AG04450 (cell line): ENCODE data around the gene KRTAP26-1. TPM values are rescaled to one million over a fixed set of nuclear protein-coding genes. Genes with fewer than 3 reads are reported as not detected.

ENCODE experiments used
- CTCF ChIA-PET: fragments of 300-600, 350-600 bp; formaldehyde crosslinking; extraction: SDS; loops from one replicate; lab custom pipeline; 2022; ENCODE audit warnings: antibody characterized with exemption, inconsistent platforms; lab: Charles Lee
- POLR2A ChIA-PET: fragments of 350-600 bp; formaldehyde crosslinking; extraction: SDS; loops from one replicate; lab custom pipeline; 2021; ENCODE audit warnings: antibody characterized with exemption, inconsistent platforms; lab: Yijun Ruan, JAX
- DNase-seq: peaks from one replicate; pipeline ENCODE4 v3.0.0-alpha.2; 2011; ENCODE audit warnings: low read depth, low spot score
- H3K27ac ChIP-seq: one replicate; pipeline ENCODE4 v1.5.1; 2012; ENCODE audit warnings: low read depth, low read length, control low read depth
- H3K27me3 ChIP-seq: one replicate; pipeline ENCODE4 v1.6.0; 2012; ENCODE audit warnings: low read length; ENCODE audit not compliant: control insufficient read depth, insufficient read depth
- H3K4me3 ChIP-seq: 2 replicates; pipeline ENCODE4 v1.5.1; 2011; ENCODE audit warnings: mild to moderate bottlenecking, low read depth, low read length, control low read depth
- H3K9me3 ChIP-seq: 2 replicates; pipeline ENCODE4 v1.5.1; 2012; ENCODE audit warnings: low read length; ENCODE audit not compliant: control insufficient read depth, insufficient read depth
- CTCF ChIP-seq: IDR thresholded peaks from 2 replicates; pipeline ENCODE4 v1.5.1; 2011; ENCODE audit warnings: low read depth, low read length, control low read depth, inconsistent platforms
- polyA plus RNA-seq: library from polyadenylated mRNA; depleted of rRNA; stranded (reverse); fragments of >200 nt; gene quantifications from 2 replicates; pipeline ENCODE4 v1.2.3, GENCODE V29; 2011

KRTAP26-1 gene
- polyA plus RNA-seq, 1 experiment: not detected

DNA sequence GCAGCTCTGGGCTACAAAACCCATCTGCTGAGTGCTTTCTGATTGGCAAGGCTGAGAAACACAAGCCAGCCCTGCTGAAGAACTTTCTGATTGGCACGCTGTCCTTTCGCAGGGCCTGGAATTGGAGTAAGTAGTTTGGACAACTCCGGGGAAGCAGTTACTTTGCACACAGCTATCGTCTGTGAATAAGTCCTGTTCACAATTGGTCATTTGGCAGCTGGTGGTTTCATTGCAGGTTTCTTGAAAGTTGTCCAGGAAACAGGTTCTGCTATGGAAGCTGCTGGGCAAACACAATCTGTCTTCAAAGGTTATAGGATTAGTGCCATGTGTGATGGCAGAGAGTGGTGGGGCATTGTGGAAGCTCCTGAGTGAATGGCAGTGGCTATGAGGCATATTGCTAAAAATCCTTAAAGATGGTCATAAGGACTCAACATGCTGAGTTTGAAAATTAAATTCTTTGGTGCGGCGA, 17.2 kb upstream of the KRTAP26-1 start, which contains the start of gene KRTAP27-1:
Gene KRTAP27-1, minus strand, starts transcription at position 419 of the 469 bp plus-strand sequence. Its CDS starts 26 bp downstream, at position 393.
- ChIA-PET POLR2A (no interaction called here), CTCF (no interaction called here)
- Histone ChIP-seq H3K9me3 (peaks cover 18% of the 10 kb centered on the region), H3K27ac (no peak within 1 kb of the TSS), H3K4me3 (no peak within 1 kb of the TSS), H3K27me3 (no peaks in the 10 kb centered on the region)
- TF ChIP-seq CTCF: no peak
- DNase-seq: no peak

DNA sequence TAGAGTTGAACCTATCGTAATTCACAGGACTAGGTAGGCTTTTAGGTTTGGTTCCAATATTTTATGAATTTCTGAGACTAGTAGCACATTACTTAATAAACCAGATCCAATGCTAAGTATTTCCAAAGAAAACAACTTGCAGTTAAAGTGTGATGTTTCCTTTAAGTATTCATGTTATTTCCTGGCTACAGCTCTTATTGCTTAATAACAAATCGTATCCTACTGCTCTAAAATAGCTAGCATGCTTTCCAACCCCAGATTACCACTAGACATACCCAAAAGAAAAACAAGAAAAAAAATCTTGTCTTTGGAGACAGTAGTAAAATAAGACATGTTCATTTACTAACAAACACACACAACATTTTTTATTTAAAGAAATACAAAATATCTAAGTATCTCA, 16.5 kb upstream of the KRTAP26-1 start:
- DNase-seq: no peak
- H3K9me3 ChIP-seq: peaks cover 15% of the 10 kb centered on the region
- ChIA-PET POLR2A (no interaction called here), CTCF (no interaction called here)
- no peak overlapping the region for H3K27ac ChIP-seq
- no peaks in the 10 kb centered on the region for H3K27me3 ChIP-seq
- no peak overlapping the region for H3K4me3 ChIP-seq
- TF ChIP-seq CTCF: no peak

GRCh38 chr21:30333736-30334135, 13.6 kb upstream of the KRTAP26-1 start:
- Histone ChIP-seq H3K4me3 (no peak overlapping the region), H3K27ac (no peak overlapping the region), H3K27me3 (no peaks in the 10 kb centered on the region), H3K9me3 (peaks cover 20% of the 10 kb centered on the region)
- ChIA-PET CTCF (no interaction called here), POLR2A (no interaction called here)
- no peak for TF ChIP-seq CTCF
- DNase-seq: no peak

- ChIA-PET POLR2A (no interaction called here), CTCF (no interaction called here)
- Histone ChIP-seq H3K27me3 (no peaks in the 10 kb centered on the region), H3K27ac (no peak overlapping the region), H3K4me3 (no peak overlapping the region), H3K9me3 (peaks cover 20% of the 10 kb centered on the region)
- no peak for TF ChIP-seq CTCF
- DNase-seq: no peak
These were observed 12.6 kb upstream of the KRTAP26-1 start for GRCh38 chr21:30332681-30333080.

DNA sequence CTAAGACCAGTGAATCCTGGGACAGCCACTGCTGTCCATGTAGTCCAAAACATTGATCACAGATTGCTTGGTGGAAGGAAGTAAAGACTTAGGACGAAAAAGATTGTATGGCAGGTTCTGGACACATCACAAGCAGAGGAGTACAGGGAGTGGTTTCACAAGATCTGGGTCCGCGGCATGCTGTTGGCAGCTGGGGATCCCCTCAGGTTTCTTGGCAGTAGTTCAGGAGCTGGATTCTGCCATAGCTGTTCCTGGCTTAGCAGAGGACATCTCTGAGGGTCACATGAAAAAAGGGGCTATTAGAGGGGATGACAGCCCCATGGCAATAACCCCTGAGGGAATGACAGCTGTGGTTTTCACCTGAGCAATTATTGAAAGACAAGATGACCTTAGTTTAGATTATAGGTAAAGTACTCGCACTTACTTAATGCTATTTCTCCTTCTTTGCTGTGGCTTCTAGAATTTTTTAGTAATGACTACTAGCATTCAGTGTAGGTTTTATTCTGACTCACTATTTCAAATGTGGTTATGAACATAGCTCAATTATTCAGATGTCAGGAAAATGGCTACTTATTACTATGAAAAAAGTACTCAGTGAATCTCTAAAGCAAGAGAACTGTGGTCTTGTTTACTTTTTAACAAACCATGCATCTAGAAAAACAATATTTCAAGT, 9.2 kb upstream of the KRTAP26-1 start:
- H3K4me3 ChIP-seq: no peak overlapping the region
- no peak for DNase-seq
- POLR2A ChIA-PET: no interaction called here
- peaks cover 13% of the 10 kb centered on the region for H3K9me3 ChIP-seq
- CTCF ChIA-PET: no interaction called here
- no peaks in the 10 kb centered on the region for H3K27me3 ChIP-seq
- no peak overlapping the region for H3K27ac ChIP-seq
- no peak for TF ChIP-seq CTCF
